ENCODE measurements around the gene LAMC1.

Gene LAMC1

GRCh38 chr1:183188240-183188639, 165.0 kb downstream of the LAMC1 start:
- no peak for TF ChIP-seq POLR2A (IDR thresholded peaks at IDR 0.05; ENCODE audit: extremely low read depth, insufficient read length)
- no peak for TF ChIP-seq MAX (IDR thresholded peaks at IDR 0.05; ENCODE audit: low read depth, low read length)
- no peak for TF ChIP-seq CTCF (IDR thresholded peaks at IDR 0.05; ENCODE audit: low read depth, low read length)
- no peak for TF ChIP-seq MYC (IDR thresholded peaks at IDR 0.05; ENCODE audit: low read depth, low read length)
- DNase-seq (ENCODE audit: low read depth) = no peak
- no peak overlapping the region for H3K4me3 ChIP-seq (ENCODE audit: low read depth, low read length)

GRCh38 chr1:183191833-183192232, 168.6 kb downstream of the LAMC1 start:
- DNase-seq (ENCODE audit: low read depth) = no peak
- no peak overlapping the region for H3K4me3 ChIP-seq (ENCODE audit: low read depth, low read length)
- no peak for TF ChIP-seq POLR2A (IDR thresholded peaks at IDR 0.05; ENCODE audit: extremely low read depth, insufficient read length)
- TF ChIP-seq MYC (IDR thresholded peaks at IDR 0.05; ENCODE audit: low read depth, low read length) = no peak
- TF ChIP-seq CTCF (IDR thresholded peaks at IDR 0.05; ENCODE audit: low read depth, low read length) = no peak
- TF ChIP-seq MAX (IDR thresholded peaks at IDR 0.05; ENCODE audit: low read depth, low read length) = no peak

- H3K4me3 ChIP-seq (ENCODE audit: low read depth, low read length) = no peak overlapping the region
- DNase-seq (ENCODE audit: low read depth) = no peak
- TF ChIP-seq CTCF (IDR thresholded peaks at IDR 0.05; ENCODE audit: low read depth, low read length) (no peak), MAX (IDR thresholded peaks at IDR 0.05; ENCODE audit: low read depth, low read length) (no peak), POLR2A (IDR thresholded peaks at IDR 0.05; ENCODE audit: extremely low read depth, insufficient read length) (no peak), MYC (IDR thresholded peaks at IDR 0.05; ENCODE audit: low read depth, low read length) (no peak)
Observed at GRCh38 chr1:183193963-183194525, 170.8 kb downstream of the LAMC1 start.

- DNase-seq (ENCODE audit: low read depth) = peak; percentile 21
- TF ChIP-seq CTCF (IDR thresholded peaks at IDR 0.05; ENCODE audit: low read depth, low read length) (no peak), POLR2A (IDR thresholded peaks at IDR 0.05; ENCODE audit: extremely low read depth, insufficient read length) (no peak)
- H3K4me3 ChIP-seq (ENCODE audit: low read depth, low read length) = no peak overlapping the region
Observed at GRCh38 chr1:183194527-183195141, 171.4 kb downstream of the LAMC1 start.

- DNase-seq (ENCODE audit: low read depth) = no peak
Observed at GRCh38 chr1:183195142-183195574, 171.9 kb downstream of the LAMC1 start.

More at GRCh38 chr1:183195142-183195574, 171.9 kb downstream of the LAMC1 start:
- H3K4me3 ChIP-seq (ENCODE audit: low read depth, low read length) = no peak overlapping the region
- no peak for TF ChIP-seq MYC (IDR thresholded peaks at IDR 0.05; ENCODE audit: low read depth, low read length)
- TF ChIP-seq CTCF (IDR thresholded peaks at IDR 0.05; ENCODE audit: low read depth, low read length) = no peak
- TF ChIP-seq POLR2A (IDR thresholded peaks at IDR 0.05; ENCODE audit: extremely low read depth, insufficient read length) = no peak
- no peak for TF ChIP-seq MAX (IDR thresholded peaks at IDR 0.05; ENCODE audit: low read depth, low read length)
